Measurements from ENCODE around the gene ELMO1.

DNA sequence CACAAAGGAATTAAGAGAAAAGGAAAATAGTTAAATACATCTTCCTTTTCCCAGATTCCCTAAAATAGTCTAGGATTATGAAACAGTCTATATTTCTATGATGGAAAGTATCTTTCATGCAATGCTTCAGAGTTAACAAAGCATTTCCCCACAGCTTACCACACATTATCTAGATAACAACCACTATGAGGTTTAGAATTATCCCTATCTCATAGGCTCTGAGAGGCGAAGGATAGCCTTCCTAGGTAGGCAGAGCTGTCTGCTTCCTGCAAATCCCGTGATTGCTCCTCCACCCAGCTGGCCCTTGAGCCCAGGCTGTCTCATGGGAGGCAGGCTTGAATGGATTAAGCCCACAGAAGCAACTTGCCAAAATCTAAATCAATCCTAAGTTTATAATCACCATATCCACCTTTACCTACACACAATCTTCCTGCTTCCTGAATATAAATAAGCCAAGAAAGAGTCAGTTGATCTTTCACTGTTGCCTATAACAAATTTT lies 402.9 kb downstream of the ELMO1 start:
- TF ChIP-seq, protein P1, sequence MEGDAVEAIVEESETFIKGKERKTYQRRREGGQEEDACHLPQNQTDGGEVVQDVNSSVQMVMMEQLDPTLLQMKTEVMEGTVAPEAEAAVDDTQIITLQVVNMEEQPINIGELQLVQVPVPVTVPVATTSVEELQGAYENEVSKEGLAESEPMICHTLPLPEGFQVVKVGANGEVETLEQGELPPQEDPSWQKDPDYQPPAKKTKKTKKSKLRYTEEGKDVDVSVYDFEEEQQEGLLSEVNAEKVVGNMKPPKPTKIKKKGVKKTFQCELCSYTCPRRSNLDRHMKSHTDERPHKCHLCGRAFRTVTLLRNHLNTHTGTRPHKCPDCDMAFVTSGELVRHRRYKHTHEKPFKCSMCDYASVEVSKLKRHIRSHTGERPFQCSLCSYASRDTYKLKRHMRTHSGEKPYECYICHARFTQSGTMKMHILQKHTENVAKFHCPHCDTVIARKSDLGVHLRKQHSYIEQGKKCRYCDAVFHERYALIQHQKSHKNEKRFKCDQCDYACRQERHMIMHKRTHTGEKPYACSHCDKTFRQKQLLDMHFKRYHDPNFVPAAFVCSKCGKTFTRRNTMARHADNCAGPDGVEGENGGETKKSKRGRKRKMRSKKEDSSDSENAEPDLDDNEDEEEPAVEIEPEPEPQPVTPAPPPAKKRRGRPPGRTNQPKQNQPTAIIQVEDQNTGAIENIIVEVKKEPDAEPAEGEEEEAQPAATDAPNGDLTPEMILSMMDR (IDR thresholded peaks at IDR 0.05) = no peak
- TF ChIP-seq POLR2A (IDR thresholded peaks at IDR 0.05; ENCODE audit: low read depth) = no peak
